Glutamatergic neuron (in vitro differentiated cells): ENCODE measurements around the gene CSDE1. TPM values are rescaled to one million over a fixed set of nuclear protein-coding genes. Genes with fewer than 3 reads are reported as not detected.

Source experiments
- DNase-seq: peaks from one replicate; pipeline ENCODE4 v3.0.0; 2022
- H3K27ac Mint-ChIP-seq: one replicate; pipeline ENCODE4 v1.8.0; 2020; ENCODE audit warnings: mild to moderate bottlenecking, mixed read lengths, inconsistent platforms; ENCODE audit not compliant: unreplicated experiment
- H3K27me3 Mint-ChIP-seq: one replicate; pipeline ENCODE4 v1.8.0; 2020; ENCODE audit warnings: mild to moderate bottlenecking, moderate library complexity, mixed read lengths, inconsistent platforms; ENCODE audit not compliant: unreplicated experiment
- H3K36me3 Mint-ChIP-seq: one replicate; pipeline ENCODE4 v1.8.0; 2020; ENCODE audit warnings: mild to moderate bottlenecking, mixed read lengths, inconsistent platforms; ENCODE audit not compliant: unreplicated experiment
- H3K4me1 Mint-ChIP-seq: one replicate; pipeline ENCODE4 v1.8.0; 2020; ENCODE audit warnings: mild to moderate bottlenecking, low read depth, mixed read lengths, inconsistent platforms; ENCODE audit not compliant: unreplicated experiment
- H3K4me3 Mint-ChIP-seq: one replicate; pipeline ENCODE4 v1.8.0; 2020; ENCODE audit warnings: mild to moderate bottlenecking, mixed read lengths, inconsistent platforms; ENCODE audit not compliant: unreplicated experiment
- H3K9me3 Mint-ChIP-seq: one replicate; pipeline ENCODE4 v1.8.0; 2020; ENCODE audit warnings: mild to moderate bottlenecking, moderate library complexity, mixed read lengths, inconsistent platforms; ENCODE audit not compliant: unreplicated experiment
- CTCF ChIP-seq: fragments of 200-600 bp; sonication (generic); IDR thresholded peaks from one replicate; pipeline ENCODE4 v1.5.0; 2021; ENCODE audit not compliant: partially characterized antibody, unreplicated experiment
- total RNA-seq: library from RNA; stranded (reverse); fragmentation: NEBNext Ultra II Directional; extraction: Animal tissue kit (Norgen Biotek cat#: 25700); gene quantifications from one replicate; pipeline ENCODE4 v1.2.1, GENCODE V29; 2021; ENCODE audit not compliant: unreplicated experiment

The CSDE1 gene
- total RNA-seq, 1 donor from 2014 or later = 763 TPM

- Mint-ChIP-seq H3K4me1 (no peaks in the 10 kb centered on the region), H3K4me3 (no peak overlapping the region), H3K27me3 (no peaks in the 10 kb centered on the region), H3K36me3 (no peaks in the 10 kb centered on the region), H3K9me3 (no peaks in the 10 kb centered on the region), H3K27ac (no peak overlapping the region)
- no peak for DNase-seq
- TF ChIP-seq CTCF = no peak
These were observed 54.5 kb downstream of the CSDE1 start for GRCh38 chr1:114703242-114703641.

- DNase-seq = no peak
- H3K4me1 Mint-ChIP-seq = no peaks in the 10 kb centered on the region
- H3K4me3 Mint-ChIP-seq = no peak overlapping the region
- H3K27ac Mint-ChIP-seq = no peak overlapping the region
- H3K27me3 Mint-ChIP-seq = no peaks in the 10 kb centered on the region
- H3K36me3 Mint-ChIP-seq = no peaks in the 10 kb centered on the region
- no peaks in the 10 kb centered on the region for H3K9me3 Mint-ChIP-seq
- no peak for TF ChIP-seq CTCF
These were observed 55.0 kb downstream of the CSDE1 start for GRCh38 chr1:114702737-114703136.

- H3K27ac Mint-ChIP-seq = no peak overlapping the region
- no peak for DNase-seq
- H3K9me3 Mint-ChIP-seq = no peaks in the 10 kb centered on the region
- H3K4me1 Mint-ChIP-seq = no peaks in the 10 kb centered on the region
- H3K4me3 Mint-ChIP-seq = no peak overlapping the region
- H3K36me3 Mint-ChIP-seq = no peaks in the 10 kb centered on the region
- no peak for TF ChIP-seq CTCF
- no peaks in the 10 kb centered on the region for H3K27me3 Mint-ChIP-seq
These were observed 55.9 kb downstream of the CSDE1 start for GRCh38 chr1:114701931-114702330.

GRCh38 chr1:114700036-114700600 lies 57.7 kb downstream of the CSDE1 start:
- Mint-ChIP-seq H3K36me3 (no peaks in the 10 kb centered on the region), H3K4me3 (no peak overlapping the region), H3K9me3 (no peaks in the 10 kb centered on the region), H3K27ac (no peak overlapping the region), H3K4me1 (no peaks in the 10 kb centered on the region), H3K27me3 (no peaks in the 10 kb centered on the region)
- DNase-seq = no peak
- TF ChIP-seq CTCF = no peak

GRCh38 chr1:114696810-114697209 lies 61.0 kb downstream of the CSDE1 start:
- H3K36me3 Mint-ChIP-seq = no peaks in the 10 kb centered on the region
- H3K27me3 Mint-ChIP-seq = no peaks in the 10 kb centered on the region
- H3K9me3 Mint-ChIP-seq = no peaks in the 10 kb centered on the region
- no peaks in the 10 kb centered on the region for H3K4me1 Mint-ChIP-seq
- DNase-seq = no peak
- H3K4me3 Mint-ChIP-seq = no peak overlapping the region
- no peak for TF ChIP-seq CTCF
- no peak overlapping the region for H3K27ac Mint-ChIP-seq
